B cell (primary cell): Measurements from ENCODE around the gene PEX6. TPM values are rescaled to one million over a fixed set of nuclear protein-coding genes. Genes with fewer than 3 reads are reported as not detected.
A peak's percentile ranks its signal among the peaks of the same experiment; 100 is the strongest.

ENCODE experiments used
- ATAC-seq: fragments of 200-7000 bp; cut with Tn5 transposase; one replicate; pipeline ENCODE4 v1.10.0; 2021; ENCODE audit warnings: low read depth, mild to moderate bottlenecking, moderate number of reproducible peaks, moderate library complexity
- CTCF ChIA-PET: fragments of 350-600 bp; sonication (Branson Sonifier 250); formaldehyde crosslinking; loops from one replicate; lab custom pipeline; 2021; ENCODE audit warnings: antibody characterized with exemption, inconsistent platforms; lab: Charles Lee
- POLR2A ChIA-PET: fragments of 350-600 bp; sonication (Branson Sonifier 250); formaldehyde crosslinking; loops from one replicate; lab custom pipeline; 2021; ENCODE audit warnings: antibody characterized with exemption; lab: Charles Lee
- DNase-seq: peaks from one replicate; pipeline ENCODE4 v3.0.0; 2013
- H2AFZ ChIP-seq: 2 replicates; pipeline ENCODE4 v1.6.1; 2012; ENCODE audit warnings: mild to moderate bottlenecking, low read depth, low read length; ENCODE audit not compliant: insufficient read depth, poor library complexity, severe bottlenecking
- H3K27ac ChIP-seq, 2 donors: 1 replicate in 1 of 2; 2 replicates in 1 of 2; pipeline ENCODE4 v1.5.1; 2012 to 2013; ENCODE audit warnings: low read length in 2 of 2, mild to moderate bottlenecking in 2 of 2, moderate library complexity in 1 of 2
- H3K27me3 ChIP-seq, 4 experiments: fragments of 200-600 bp in 1 of 4; sonication (generic) in 1 of 4; replicated peaks in 1 of 4; 1 replicate in 2 of 4; 2 replicates in 2 of 4; pipeline versions ENCODE4 v1.6.1 to v1.7.0; 2013 to 2016; ENCODE audit warnings: low read length in 3 of 4, mild to moderate bottlenecking in 2 of 4, mixed read lengths in 1 of 4, moderate library complexity in 1 of 4; ENCODE audit not compliant: insufficient read depth in 4 of 4, control insufficient read depth in 3 of 4; ENCODE audit errors: control extremely low read depth in 1 of 4
- H3K36me3 ChIP-seq, 2 experiments: replicated peaks in 1 of 2; 1 replicate in 1 of 2; 2 replicates in 1 of 2; pipeline versions ENCODE4 v1.6.1 to v1.7.1; 2013; ENCODE audit warnings: low read length in 1 of 2; ENCODE audit not compliant: insufficient read depth in 2 of 2, control insufficient read depth in 1 of 2; ENCODE audit errors: control extremely low read depth in 1 of 2, extremely low read depth in 1 of 2
- H3K4me1 ChIP-seq, 2 donors: fragments of 200-600 bp in 1 of 2; sonication (generic) in 1 of 2; 1 replicate in 1 of 2; 2 replicates in 1 of 2; pipeline versions ENCODE4 v1.5.1 to v1.6.1; 2013 to 2017; ENCODE audit warnings: low read length in 2 of 2; ENCODE audit not compliant: control insufficient read depth in 2 of 2, insufficient read depth in 2 of 2
- H3K4me2 ChIP-seq: replicated peaks from 2 replicates; pipeline ENCODE3; 2012; ENCODE audit warnings: mild to moderate bottlenecking, low read depth, low read length; ENCODE audit not compliant: poor library complexity, severe bottlenecking
- H3K4me3 ChIP-seq, 5 experiments: fragments of 200-600 bp in 1 of 5; sonication (generic) in 1 of 5; 1 replicate in 3 of 5; 2 replicates in 2 of 5; pipeline versions ENCODE4 v1.5.1 to v1.7.0; 2011 to 2016; ENCODE audit warnings: low read length in 4 of 5, mild to moderate bottlenecking in 4 of 5, low read depth in 2 of 5, control low read depth in 1 of 5, moderate library complexity in 1 of 5; ENCODE audit not compliant: insufficient read depth in 1 of 5; ENCODE audit errors: control extremely low read depth in 1 of 5, extremely low read depth in 1 of 5
- H3K79me2 ChIP-seq: fragments of 200-600 bp; sonication (generic); one replicate; pipeline ENCODE4 v1.6.0; 2016; ENCODE audit warnings: low read length; ENCODE audit not compliant: control insufficient read depth, insufficient read depth
- H3K9ac ChIP-seq: fragments of 200-600 bp; sonication (generic); 2 replicates; pipeline ENCODE4 v1.6.1; 2017; ENCODE audit warnings: mild to moderate bottlenecking, low read length, moderate library complexity
- H3K9me3 ChIP-seq, 3 donors: one replicate each; pipeline versions ENCODE4 v1.6.1 to v1.7.1; 2013; ENCODE audit warnings: low read length in 2 of 3; ENCODE audit not compliant: control insufficient read depth in 2 of 3, insufficient read depth in 1 of 3; ENCODE audit errors: control extremely low read depth in 1 of 3
- H4K20me1 ChIP-seq: 2 replicates; pipeline ENCODE4 v1.6.0; 2012; ENCODE audit warnings: mild to moderate bottlenecking, low read length; ENCODE audit not compliant: insufficient read depth, control insufficient read depth, poor library complexity, severe bottlenecking
- H3K27ac Mint-ChIP-seq: one replicate; pipeline ENCODE4 v1.8.0; 2021; ENCODE audit warnings: mixed read lengths
- H3K27me3 Mint-ChIP-seq: one replicate; pipeline ENCODE4 v1.8.0; 2021; ENCODE audit warnings: mixed read lengths
- H3K4me1 Mint-ChIP-seq: one replicate; pipeline ENCODE4 v1.8.0; 2021; ENCODE audit warnings: mixed read lengths
- H3K4me3 Mint-ChIP-seq: one replicate; pipeline ENCODE4 v1.8.0; 2021; ENCODE audit warnings: mixed read lengths
- H3K9me3 Mint-ChIP-seq: one replicate; pipeline ENCODE4 v1.8.0; 2022; ENCODE audit warnings: mixed read lengths; ENCODE audit not compliant: insufficient read depth
- EZH2 ChIP-seq: IDR thresholded peaks from 2 replicates; pipeline ENCODE4 v1.6.1; 2012; ENCODE audit warnings: borderline replicate concordance, low read depth, mild to moderate bottlenecking, moderate library complexity, low read length; ENCODE audit not compliant: insufficient read depth, poor library complexity, severe bottlenecking
- WGBS: methylation state at CpG from one replicate; pipeline ENCODE4 v1.1.5; 2013; ENCODE audit warnings: missing lambda C conversion rate; ENCODE audit not compliant: insufficient coverage; 5-methylcytosine and 5-hydroxymethylcytosine counted together
- intact Hi-C: fragments of 100-400 bp; cut with micrococcal nuclease; formaldehyde crosslinking; loops from one replicate; pipeline ENCODE4 v1.10.0; 2022
- polyA plus RNA-seq: library from polyadenylated mRNA; depleted of rRNA; stranded (reverse); fragments of >200 nt; gene quantifications from 2 replicates; pipeline ENCODE4 v1.2.3, GENCODE V29; 2012
- total RNA-seq, 2 donors: library from RNA; stranded (reverse); fragments of 120-200 nt in 1 of 2; gene quantifications; 1 replicate in 1 of 2; 2 replicates in 1 of 2; pipeline versions ENCODE4 v1.2.3 to v1.2.4, GENCODE V29; 2013 to 2022
- TF ChIP-seq, protein P1 (sequence below): fragments of 200-600 bp; IDR thresholded peaks from one replicate; pipeline ENCODE4 v1.8.0; 2022; ENCODE audit warnings: antibody characterized with exemption, mild to moderate bottlenecking

The PEX6 gene
- total and polyA plus RNA-seq, 2 donors (not counting 1 experiment from before 2014, with no cell fraction given): 16.0 to 16.6 TPM

DNA sequence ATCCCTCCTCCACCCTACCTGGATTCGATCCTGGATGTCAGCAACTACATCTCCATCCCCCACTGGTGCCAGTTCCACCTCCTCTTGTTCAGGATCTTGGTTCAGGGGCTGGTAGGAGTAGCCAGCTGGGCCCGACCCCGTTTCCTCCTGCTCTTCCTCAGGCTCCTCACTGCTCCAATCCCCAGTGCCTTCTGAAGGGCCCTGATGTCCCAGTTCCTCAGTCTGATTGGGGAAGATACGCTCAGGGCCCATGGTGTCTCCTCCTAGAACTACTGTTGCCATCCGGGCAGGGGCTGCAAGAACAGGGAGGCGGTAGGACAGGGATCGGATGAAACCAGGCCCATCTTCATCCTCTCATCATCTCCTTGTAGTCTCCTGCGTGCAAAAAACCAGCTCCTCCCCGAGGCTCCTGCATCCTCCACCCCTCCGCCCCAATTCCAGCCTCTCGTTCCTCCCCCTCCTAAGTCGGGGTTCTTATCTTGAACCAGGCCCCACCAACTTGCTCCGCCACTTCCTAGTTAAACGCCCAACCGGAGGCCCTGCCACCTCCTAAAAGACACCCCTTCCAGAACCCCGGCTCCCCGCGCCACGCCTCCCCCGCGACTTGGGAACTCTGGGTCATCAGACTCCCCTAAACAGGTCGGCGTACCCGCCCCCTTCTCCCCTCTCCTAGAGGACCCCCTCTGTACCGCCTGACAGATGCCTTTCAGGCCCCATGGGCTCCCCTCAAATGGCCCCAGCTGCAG, 34.3 kb upstream of the PEX6 start:
- no peak for TF ChIP-seq EZH2
- TF ChIP-seq, protein P1, sequence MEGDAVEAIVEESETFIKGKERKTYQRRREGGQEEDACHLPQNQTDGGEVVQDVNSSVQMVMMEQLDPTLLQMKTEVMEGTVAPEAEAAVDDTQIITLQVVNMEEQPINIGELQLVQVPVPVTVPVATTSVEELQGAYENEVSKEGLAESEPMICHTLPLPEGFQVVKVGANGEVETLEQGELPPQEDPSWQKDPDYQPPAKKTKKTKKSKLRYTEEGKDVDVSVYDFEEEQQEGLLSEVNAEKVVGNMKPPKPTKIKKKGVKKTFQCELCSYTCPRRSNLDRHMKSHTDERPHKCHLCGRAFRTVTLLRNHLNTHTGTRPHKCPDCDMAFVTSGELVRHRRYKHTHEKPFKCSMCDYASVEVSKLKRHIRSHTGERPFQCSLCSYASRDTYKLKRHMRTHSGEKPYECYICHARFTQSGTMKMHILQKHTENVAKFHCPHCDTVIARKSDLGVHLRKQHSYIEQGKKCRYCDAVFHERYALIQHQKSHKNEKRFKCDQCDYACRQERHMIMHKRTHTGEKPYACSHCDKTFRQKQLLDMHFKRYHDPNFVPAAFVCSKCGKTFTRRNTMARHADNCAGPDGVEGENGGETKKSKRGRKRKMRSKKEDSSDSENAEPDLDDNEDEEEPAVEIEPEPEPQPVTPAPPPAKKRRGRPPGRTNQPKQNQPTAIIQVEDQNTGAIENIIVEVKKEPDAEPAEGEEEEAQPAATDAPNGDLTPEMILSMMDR: no peak
- H3K4me2 ChIP-seq: peak overlapping the region; percentile 89
- peak overlapping the region; percentile 73 for H3K9ac ChIP-seq
- H3K27ac Mint-ChIP-seq: peak overlapping the region; percentile 96
- H3K79me2 ChIP-seq: peaks cover 64% of the 10 kb centered on the region
- peaks cover under 1 to 44% of the 10 kb centered on the region in 2 experiments for H3K36me3 ChIP-seq
- H3K4me1 ChIP-seq: peaks cover 20 to 29% of the 10 kb centered on the region in 2 donors
- POLR2A ChIA-PET: interaction anchor here (0.8 to 2.5 kb wide), 8 partner anchors 29 to 1098 kb away, joined by 6 to 22 read pairs (median 10); partner anchors contain the start of genes CNPY3, CUL7, KLC4 and MRPL2
- H3K4me1 Mint-ChIP-seq: peaks cover 55% of the 10 kb centered on the region
- H3K9me3 ChIP-seq: no peaks in the 10 kb centered on the region
- H3K4me3 Mint-ChIP-seq: peak overlapping the region; percentile 91
- ATAC-seq: no peak
- peak overlapping the region; percentile 40 to 79 (median 70) for H3K4me3 ChIP-seq
- peak overlapping the region; percentile 91 for H2AFZ ChIP-seq
- 2% methylated on average over 24 of the region's 25 CpGs for WGBS
- no peak for DNase-seq
- no peaks in the 10 kb centered on the region for H3K9me3 Mint-ChIP-seq
- H3K27ac ChIP-seq: peak overlapping the region; percentile 35 to 69
- intact Hi-C loops: loop anchor here (1.0 to 5.0 kb wide), 4 partner anchors 8 to 450 kb away; partner anchors contain the start of genes ABCC10, PEX6 and RRP36
- no peaks in the 10 kb centered on the region for H3K27me3 ChIP-seq
- peaks cover 38% of the 10 kb centered on the region for H4K20me1 ChIP-seq
- CTCF ChIA-PET: interaction anchor here (0.6 to 1.9 kb wide), 6 partner anchors 29 to 225 kb away, joined by 3 to 6 read pairs (median 5); partner anchors contain the start of genes CNPY3 and PPP2R5D
- H3K27me3 Mint-ChIP-seq: no peaks in the 10 kb centered on the region
